Mucosa of gallbladder (tissue), 1 donor: ENCODE data around the gene CPA5. TPM values are rescaled to one million over a fixed set of nuclear protein-coding genes. Genes with fewer than 3 reads are reported as not detected.

Source experiments
- DNase-seq: peaks from one replicate; pipeline ENCODE4 v3.0.0-alpha.2; 2020; ENCODE audit warnings: low spot score
- total RNA-seq: library from RNA; stranded (reverse); gene quantifications from one replicate; pipeline ENCODE4 v1.2.1, GENCODE V29; 2021
- donor health status: DM: no; HTN: no; CAD: no.

The CPA5 gene
- total RNA-seq, 1 donor from 2014 or later: 0.92 TPM

GRCh38 chr7:130332259-130333053 lies 12.2 kb upstream of the CPA5 start:
- DNase-seq: no peak

- DNase-seq: no peak
These were observed 10.8 kb upstream of the CPA5 start for GRCh38 chr7:130333832-130334231.

- no peak for DNase-seq
These were observed 10.3 kb upstream of the CPA5 start for GRCh38 chr7:130334274-130334673.

- no peak for DNase-seq
These were observed 7.1 kb upstream of the CPA5 start for GRCh38 chr7:130337410-130337971.

- DNase-seq: no peak
These were observed 6.4 kb upstream of the CPA5 start for GRCh38 chr7:130338233-130338632.

GRCh38 chr7:130341882-130342281 lies 2.7 kb upstream of the CPA5 start:
- no peak for DNase-seq

- no peak for DNase-seq
These were observed 1.8 kb upstream of the CPA5 start for GRCh38 chr7:130342701-130343380.

GRCh38 chr7:130345136-130345535 lies 520 bp downstream of the CPA5 start:
- no peak for DNase-seq

GRCh38 chr7:130345725-130346124 lies 1.1 kb downstream of the CPA5 start:
- DNase-seq: no peak

GRCh38 chr7:130346177-130346905 lies 1.7 kb downstream of the CPA5 start:
- DNase-seq: no peak

GRCh38 chr7:130346941-130347340 lies 2.3 kb downstream of the CPA5 start:
- DNase-seq: no peak

GRCh38 chr7:130349911-130350782 lies 5.5 kb downstream of the CPA5 start:
- DNase-seq: no peak

- no peak for DNase-seq
These were observed 6.6 kb downstream of the CPA5 start for GRCh38 chr7:130350945-130351790.

- DNase-seq: no peak
These were observed 7.1 kb downstream of the CPA5 start for GRCh38 chr7:130351791-130352090.

- DNase-seq: no peak
These were observed 7.8 kb downstream of the CPA5 start for GRCh38 chr7:130352194-130353074.

- DNase-seq: no peak
These were observed 8.6 kb downstream of the CPA5 start for GRCh38 chr7:130353196-130353595.

- DNase-seq: peak; percentile 71
These were observed 11.7 kb downstream of the CPA5 start for GRCh38 chr7:130356121-130356875.

GRCh38 chr7:130356876-130357611 lies 12.4 kb downstream of the CPA5 start:
- DNase-seq: no peak
